Mesothelial cell of epicardium (in vitro differentiated cells): ENCODE results near the gene UCKL1. TPM values are rescaled to one million over a fixed set of nuclear protein-coding genes. Genes with fewer than 3 reads are reported as not detected.

Experiments used
- DNase-seq, 2 experiments: peaks; one replicate each; pipeline ENCODE4 v3.0.0; 2021; ENCODE audit warnings: low spot score in 2 of 2; ENCODE audit not compliant: unreplicated experiment in 2 of 2
- H3K27ac Mint-ChIP-seq: 2 replicates; pipeline ENCODE4 v1.8.0; 2021; ENCODE audit warnings: mixed read lengths
- H3K27me3 Mint-ChIP-seq: 2 replicates; pipeline ENCODE4 v1.8.0; 2021; ENCODE audit warnings: low read depth, mixed read lengths
- H3K36me3 Mint-ChIP-seq: 2 replicates; pipeline ENCODE4 v1.8.0; 2021; ENCODE audit warnings: mixed read lengths
- H3K4me1 Mint-ChIP-seq: 2 replicates; pipeline ENCODE4 v1.8.0; 2021; ENCODE audit warnings: mixed read lengths
- H3K4me3 Mint-ChIP-seq: 2 replicates; pipeline ENCODE4 v1.8.0; 2021; ENCODE audit warnings: mild to moderate bottlenecking, moderate library complexity, mixed read lengths
- H3K9me3 Mint-ChIP-seq: 2 replicates; pipeline ENCODE4 v1.8.0; 2021; ENCODE audit warnings: mixed read lengths
- CTCF ChIP-seq: fragments of 200-600 bp; sonication (generic); IDR thresholded peaks from one replicate; pipeline ENCODE4 v1.5.0; 2021; ENCODE audit warnings: antibody characterized with exemption; ENCODE audit not compliant: unreplicated experiment
- microRNA-seq: library from miRNA; unstranded; fragments of <30 nt; microRNA quantifications from one replicate; pipeline ENCODE4 v1.2.0, GENCODE V29; 2021; ENCODE audit warnings: inconsistent platforms, mixed read lengths
- total RNA-seq: library from RNA; stranded (reverse); gene quantifications from 3 replicates; pipeline ENCODE4 v1.2.1, GENCODE V29; 2021

The UCKL1 gene
- total RNA-seq, 1 donor from 2014 or later: 60.0 TPM

DNA sequence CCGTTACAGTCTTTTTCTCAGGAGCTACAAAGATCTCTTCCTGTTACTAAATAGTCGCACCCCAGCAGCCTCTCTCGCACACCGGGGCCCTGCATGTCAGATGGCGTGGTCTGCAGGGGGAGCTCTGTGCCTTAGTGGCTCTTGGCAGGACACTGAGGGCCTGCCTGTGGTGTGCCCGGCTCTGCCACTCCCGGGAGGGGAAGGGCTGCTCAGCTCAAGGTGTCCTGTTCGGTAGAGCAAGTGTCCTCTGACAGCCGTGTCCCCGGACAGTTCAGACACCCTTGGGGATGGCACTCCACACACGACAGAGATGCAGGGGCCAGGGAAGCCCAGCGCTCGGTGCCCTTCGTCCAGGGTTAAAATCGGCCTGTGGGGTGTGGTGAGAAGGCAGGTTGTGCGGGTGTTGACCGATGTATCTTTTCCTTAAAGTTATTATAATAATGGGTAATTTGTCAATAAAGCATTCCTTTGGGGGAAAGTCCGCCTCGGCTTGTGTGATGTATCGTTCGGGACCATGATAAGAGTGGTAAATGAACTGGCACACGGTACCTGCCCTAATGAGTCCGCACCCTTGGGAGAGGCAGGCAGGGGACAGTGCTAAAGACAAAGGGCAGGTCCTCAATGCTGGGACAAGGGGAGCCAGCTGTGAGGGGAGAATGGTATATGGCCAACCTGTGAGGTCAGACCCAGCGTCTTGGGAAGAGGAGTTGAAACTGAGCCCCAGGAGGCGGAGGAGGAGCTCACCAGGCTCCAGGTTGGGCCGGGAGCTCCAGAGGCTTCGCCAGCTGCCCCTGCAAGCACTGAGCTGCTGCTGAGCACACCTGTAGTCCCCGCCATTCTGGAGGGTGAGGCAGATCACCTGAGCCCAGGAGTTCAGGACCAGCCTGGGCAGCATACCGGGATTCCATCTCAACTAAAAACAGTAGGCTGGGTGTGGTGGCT lies 64.9 kb downstream of the UCKL1 start:
- Mint-ChIP-seq H3K4me1 (peaks cover 12% of the 10 kb centered on the region), H3K9me3 (no peaks in the 10 kb centered on the region), H3K4me3 (no peak overlapping the region), H3K27ac (no peak overlapping the region), H3K27me3 (no peaks in the 10 kb centered on the region), H3K36me3 (peaks cover 19% of the 10 kb centered on the region)
- no peak for TF ChIP-seq CTCF
- no peak for DNase-seq

DNA sequence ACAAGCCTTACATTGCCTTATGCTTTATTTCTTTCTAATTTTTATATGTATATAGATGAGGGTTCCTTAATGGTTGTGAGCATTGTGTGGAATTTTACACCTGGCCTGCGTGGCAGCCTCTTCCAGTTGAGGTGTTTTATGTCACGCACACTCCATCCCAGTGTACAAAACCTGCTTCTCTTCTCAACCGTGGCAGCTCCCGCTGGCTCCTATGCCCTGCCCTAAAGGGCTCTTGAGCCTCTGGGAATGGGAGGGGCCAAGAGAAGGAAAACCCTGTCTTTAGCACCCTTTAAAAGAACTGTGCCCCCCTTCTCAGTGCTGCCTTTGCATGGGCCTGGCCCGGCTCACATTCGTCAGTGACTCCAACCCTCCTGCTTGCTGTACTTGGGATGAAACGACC lies 65.6 kb downstream of the UCKL1 start:
- TF ChIP-seq CTCF: no peak
- Mint-ChIP-seq H3K27me3 (no peaks in the 10 kb centered on the region), H3K27ac (no peak overlapping the region), H3K4me1 (peaks cover 5% of the 10 kb centered on the region), H3K9me3 (no peaks in the 10 kb centered on the region), H3K4me3 (no peak overlapping the region), H3K36me3 (peaks cover 19% of the 10 kb centered on the region)
- DNase-seq: no peak

DNA sequence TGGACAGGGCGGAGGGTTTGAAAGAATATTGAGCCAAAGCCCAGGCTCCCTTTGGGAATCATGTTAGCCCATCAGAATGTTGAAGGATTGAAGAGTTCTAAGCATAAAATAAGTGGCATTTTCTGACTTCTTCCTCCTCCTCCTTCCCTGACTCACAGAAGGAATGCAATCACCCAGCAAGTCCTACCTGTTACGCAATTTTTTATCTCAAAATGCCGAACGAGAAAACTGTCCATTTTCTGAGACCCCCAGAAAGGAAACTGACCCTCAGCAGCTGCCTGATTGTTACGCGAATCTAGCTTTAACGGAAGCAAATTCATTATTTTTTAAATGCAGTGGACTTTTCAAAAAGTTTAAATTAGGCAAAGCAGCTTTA lies 66.0 kb downstream of the UCKL1 start:
- no peak overlapping the region for H3K27ac Mint-ChIP-seq
- TF ChIP-seq CTCF: no peak
- peaks cover 5% of the 10 kb centered on the region for H3K4me1 Mint-ChIP-seq
- no peaks in the 10 kb centered on the region for H3K9me3 Mint-ChIP-seq
- DNase-seq: no peak
- no peak overlapping the region for H3K4me3 Mint-ChIP-seq
- peaks cover 19% of the 10 kb centered on the region for H3K36me3 Mint-ChIP-seq
- H3K27me3 Mint-ChIP-seq: no peaks in the 10 kb centered on the region

Small RNAs within 50 kb of the gene (microRNA-seq; reads per million reads assigned to microRNA genes)
- gene MIR1914 (5.3 reads per million, percentile 21 among the genes with 10 or more reads in this experiment), gene MIR647 (not detected), gene MIR941-1 (not detected), gene MIR941-2 (not detected), gene MIR941-3 (not detected), gene MIR941-4 (not detected), gene MIR941-5 (not detected)

Other genes starting within 250 kb of the UCKL1 start
- 45.3 to 47.2 TPM (median 46.1 TPM) in 3 replicates for gene ARFRP1, start 248.4 kb downstream of the UCKL1 start, total RNA-seq
- gene ZGPAT, start 248.4 kb downstream of the UCKL1 start, total RNA-seq: 31.3 to 36.6 TPM (median 34.6 TPM) in 3 replicates
- gene LIME1, start 219.8 kb downstream of the UCKL1 start, total RNA-seq: 13.8 to 18.4 TPM (median 16.5 TPM) in 3 replicates
- 114 to 122 TPM (median 122 TPM) in 3 replicates for gene SLC2A4RG, start 216.6 kb downstream of the UCKL1 start, total RNA-seq
- 11.3 to 11.6 TPM (median 11.6 TPM) in 3 replicates for gene ZBTB46, start 125.2 kb downstream of the UCKL1 start, total RNA-seq
- not detected in 3 replicates for gene ABHD16B, start 94.9 kb downstream of the UCKL1 start, total RNA-seq
- 73.1 to 77.3 TPM (median 73.8 TPM) in 3 replicates for gene TPD52L2, start 91.1 kb downstream of the UCKL1 start, total RNA-seq
- gene DNAJC5, start 61.3 kb downstream of the UCKL1 start, total RNA-seq: 40.6 to 43.2 TPM (median 41.6 TPM) in 3 replicates
- 60.0 to 62.0 TPM (median 61.0 TPM) in 3 replicates for gene ZNF512B, start 13.5 kb upstream of the UCKL1 start, total RNA-seq
- gene SAMD10, start 23.2 kb upstream of the UCKL1 start, total RNA-seq: 10.3 to 11.7 TPM (median 11.4 TPM) in 3 replicates
- gene PRPF6, start 24.7 kb upstream of the UCKL1 start, total RNA-seq: 65.2 to 68.2 TPM (median 65.9 TPM) in 3 replicates
- gene C20orf204, start 79.8 kb upstream of the UCKL1 start, total RNA-seq: 2.8 to 4.2 TPM (median 3.2 TPM) in 3 replicates
- 0.23 to 0.34 TPM in 2 of 3 replicates, not detected in the other for gene SOX18, start 93.2 kb upstream of the UCKL1 start, total RNA-seq
- 77.9 to 81.3 TPM (median 81.2 TPM) in 3 replicates for gene TCEA2, start 106.8 kb upstream of the UCKL1 start, total RNA-seq
- 7.0 to 8.1 TPM (median 7.9 TPM) in 3 replicates for gene RGS19, start 123.1 kb upstream of the UCKL1 start, total RNA-seq
- gene OPRL1, start 123.7 kb upstream of the UCKL1 start, total RNA-seq: 2.2 to 2.6 TPM (median 2.5 TPM) in 3 replicates
- 0.36 TPM in 1 of 3 replicates, not detected in the others for gene LKAAEAR1, start 128.0 kb upstream of the UCKL1 start, total RNA-seq
- gene NPBWR2, start 151.1 kb upstream of the UCKL1 start, total RNA-seq: not detected in 3 replicates
- gene MYT1, start 208.0 kb upstream of the UCKL1 start, total RNA-seq: 0.16 to 0.34 TPM (median 0.20 TPM) in 3 replicates